Dedifferentiated amniotic fluid mesenchymal stem cell (primary cell): Measurements from ENCODE around the gene NETO2.
"Not testable (repeated sequence)": the region's sequence is repeated elsewhere in the genome, so short reads cannot be mapped to it uniquely, and the experiment has no call there.

ENCODE experiments used
- DNase-seq: peaks from one replicate; pipeline ENCODE4 v3.0.0-alpha.2; 2016; ENCODE audit errors: extremely low spot score

NETO2 gene, protein sequence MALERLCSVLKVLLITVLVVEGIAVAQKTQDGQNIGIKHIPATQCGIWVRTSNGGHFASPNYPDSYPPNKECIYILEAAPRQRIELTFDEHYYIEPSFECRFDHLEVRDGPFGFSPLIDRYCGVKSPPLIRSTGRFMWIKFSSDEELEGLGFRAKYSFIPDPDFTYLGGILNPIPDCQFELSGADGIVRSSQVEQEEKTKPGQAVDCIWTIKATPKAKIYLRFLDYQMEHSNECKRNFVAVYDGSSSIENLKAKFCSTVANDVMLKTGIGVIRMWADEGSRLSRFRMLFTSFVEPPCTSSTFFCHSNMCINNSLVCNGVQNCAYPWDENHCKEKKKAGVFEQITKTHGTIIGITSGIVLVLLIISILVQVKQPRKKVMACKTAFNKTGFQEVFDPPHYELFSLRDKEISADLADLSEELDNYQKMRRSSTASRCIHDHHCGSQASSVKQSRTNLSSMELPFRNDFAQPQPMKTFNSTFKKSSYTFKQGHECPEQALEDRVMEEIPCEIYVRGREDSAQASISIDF

GRCh38 chr16:47143677-47144558 lies at the start of gene NETO2:
TSS of gene NETO2 (minus strand) at chr16:47143945. CDS start at chr16:47143612, 333 bp downstream.
- no peak for DNase-seq

DNA sequence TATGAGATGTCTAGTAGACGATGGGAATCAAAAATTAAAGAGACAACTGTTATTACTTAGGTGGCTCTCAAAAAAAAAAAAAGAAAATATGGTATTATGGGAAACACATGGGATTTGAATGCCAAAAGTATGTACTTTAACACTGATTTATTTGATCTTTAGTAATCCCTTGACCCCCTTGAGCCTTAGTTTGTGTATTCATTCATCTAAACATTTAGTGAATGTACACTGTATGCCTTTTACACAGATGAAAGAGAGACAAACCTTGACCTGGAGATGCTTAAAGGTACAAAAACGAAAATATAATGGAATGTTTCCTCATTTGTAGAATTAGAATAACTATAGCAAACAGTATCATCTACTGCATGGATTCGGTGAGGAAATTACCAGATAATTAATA lies 38.6 kb upstream of the NETO2 start:
- DNase-seq, result no peak

DNA sequence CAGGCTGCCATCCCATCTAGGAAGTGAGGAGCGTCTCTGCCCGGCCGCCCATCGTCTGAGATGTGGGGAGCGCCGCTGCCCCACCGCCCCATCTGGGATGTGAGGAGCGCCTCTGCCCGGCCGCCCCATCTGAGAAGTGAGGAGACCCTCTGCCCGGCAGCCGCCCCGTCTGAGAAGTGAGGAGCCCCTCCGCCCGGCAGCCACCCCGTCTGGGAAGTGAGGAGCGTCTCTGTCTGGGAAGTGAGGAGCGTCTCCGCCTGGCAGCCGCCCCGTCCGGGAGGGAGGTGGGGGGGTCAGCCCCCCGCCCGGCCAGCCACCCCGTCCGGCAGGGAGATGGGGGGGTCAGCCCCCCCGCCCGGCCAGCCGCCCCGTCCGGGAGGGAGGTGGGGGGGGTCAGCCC lies 37.3 kb upstream of the NETO2 start:
- not testable (repeated sequence) for DNase-seq

DNA sequence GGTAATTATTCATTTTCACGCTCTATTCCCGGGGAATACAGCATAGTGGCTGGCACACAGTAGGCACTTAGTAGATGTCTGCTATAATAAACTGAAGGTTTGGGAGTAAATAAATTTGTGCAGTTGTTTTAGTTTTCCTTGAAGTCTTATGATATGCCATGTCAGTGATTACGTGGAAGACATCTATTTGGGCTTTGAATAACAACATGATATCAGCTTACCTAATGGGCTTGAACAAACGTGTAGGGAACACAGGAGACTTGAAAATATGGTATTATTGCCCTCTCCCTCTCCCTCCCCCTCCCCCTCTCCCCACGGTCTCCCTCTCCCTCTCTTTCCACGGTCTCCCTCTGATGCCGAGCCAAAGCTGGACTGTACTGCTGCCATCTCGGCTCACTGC lies 36.3 kb upstream of the NETO2 start:
- no peak for DNase-seq

DNA sequence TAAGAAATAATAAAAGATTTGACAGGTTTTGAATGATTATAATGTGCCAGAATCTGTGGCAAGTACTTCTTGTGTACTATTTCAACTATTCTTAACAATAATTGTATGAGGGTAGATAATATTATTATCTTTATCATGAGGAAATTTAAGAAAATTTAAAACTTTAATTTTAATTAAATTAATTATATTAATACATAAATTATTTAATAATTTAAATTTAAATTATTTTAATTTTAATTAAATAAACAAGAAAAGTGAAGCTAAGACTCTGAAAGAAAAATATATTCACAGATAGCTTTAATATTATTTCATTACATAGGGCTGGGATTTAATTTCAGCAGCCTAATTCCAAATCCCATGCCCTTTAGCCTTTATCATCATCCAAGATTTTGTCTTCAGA lies 31.4 kb upstream of the NETO2 start:
- DNase-seq, result no peak

GRCh38 chr16:47162670-47163420 lies 19.1 kb upstream of the NETO2 start:
- DNase-seq, result no peak

DNA sequence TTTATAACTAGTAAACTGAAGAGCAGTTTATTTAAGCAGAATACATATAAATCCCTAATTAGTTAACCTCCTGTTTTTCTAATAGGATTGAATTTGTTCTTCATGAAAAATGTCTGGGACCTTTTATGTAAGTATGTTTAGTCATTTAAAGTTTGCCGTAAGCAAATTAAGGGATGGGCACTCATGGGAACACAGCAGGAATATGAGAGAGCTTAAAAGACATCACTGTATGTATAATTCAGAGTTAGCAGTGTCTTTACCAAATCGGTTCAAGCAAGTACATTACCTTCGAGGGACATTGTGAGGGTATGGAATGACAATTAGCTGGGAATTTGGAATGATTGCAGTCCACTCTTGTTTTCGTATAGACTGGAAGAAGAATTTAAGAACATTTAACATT lies 17.7 kb upstream of the NETO2 start:
- no peak for DNase-seq

DNA sequence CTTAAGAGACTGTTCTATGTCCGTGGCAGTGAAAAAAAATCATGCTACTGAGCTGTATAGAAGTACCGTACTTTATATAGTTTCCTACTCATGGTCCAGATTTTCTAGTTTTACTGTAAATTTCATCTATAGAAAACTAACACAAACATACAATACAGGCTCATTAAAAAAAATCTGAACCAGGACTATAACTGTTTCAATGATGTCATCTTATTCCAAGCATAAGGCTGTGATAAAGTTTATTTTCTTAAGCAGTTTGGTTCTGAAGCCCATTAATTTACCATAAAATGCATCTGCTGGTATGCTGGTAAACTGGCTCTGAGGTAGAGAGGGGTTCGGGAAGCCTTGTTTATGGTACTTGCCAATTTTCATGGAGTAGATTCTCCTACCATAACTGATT lies 16.7 kb upstream of the NETO2 start:
- DNase-seq, result no peak

- DNase-seq, result no peak
These were observed 15.2 kb upstream of the NETO2 start for GRCh38 chr16:47158992-47159391.

DNA sequence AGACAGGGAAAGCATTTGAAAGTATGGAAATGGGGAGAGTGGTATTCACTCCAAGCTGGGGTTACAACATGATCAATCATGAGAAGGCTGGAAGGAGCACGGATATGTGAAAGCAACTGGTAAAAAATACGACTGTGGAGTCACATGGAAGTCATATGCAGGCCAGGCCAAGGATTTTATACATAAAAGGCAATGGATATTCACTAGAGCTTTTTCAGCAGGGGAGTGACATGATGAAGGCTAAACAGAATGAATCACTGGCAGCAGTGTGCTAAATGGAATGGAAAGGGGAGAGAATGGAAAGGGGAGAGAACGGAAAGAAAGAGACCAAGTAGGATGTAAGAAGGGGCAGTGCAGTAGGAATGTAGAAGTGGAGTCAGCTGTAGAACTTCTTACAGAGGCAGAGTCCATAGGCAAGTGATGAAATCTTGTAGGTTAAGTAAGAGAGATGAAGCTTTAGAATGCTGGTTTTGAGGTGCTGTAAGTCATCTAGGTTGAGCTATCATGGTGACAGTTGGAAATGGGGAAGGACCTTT lies 13.0 kb upstream of the NETO2 start:
- no peak for DNase-seq

GRCh38 chr16:47152501-47152900 lies 8.8 kb upstream of the NETO2 start:
- DNase-seq, result not testable (repeated sequence)

- DNase-seq, result no peak
These were observed 6.3 kb upstream of the NETO2 start for GRCh38 chr16:47150067-47150466.

- no peak for DNase-seq
These were observed 773 bp upstream of the NETO2 start for GRCh38 chr16:47144559-47144877.

- DNase-seq, result peak; percentile 31
These were observed 696 bp downstream of the NETO2 start for GRCh38 chr16:47142821-47143676.

GRCh38 chr16:47142486-47142820 lies 1.3 kb downstream of the NETO2 start:
- DNase-seq, result peak; percentile 35

DNA sequence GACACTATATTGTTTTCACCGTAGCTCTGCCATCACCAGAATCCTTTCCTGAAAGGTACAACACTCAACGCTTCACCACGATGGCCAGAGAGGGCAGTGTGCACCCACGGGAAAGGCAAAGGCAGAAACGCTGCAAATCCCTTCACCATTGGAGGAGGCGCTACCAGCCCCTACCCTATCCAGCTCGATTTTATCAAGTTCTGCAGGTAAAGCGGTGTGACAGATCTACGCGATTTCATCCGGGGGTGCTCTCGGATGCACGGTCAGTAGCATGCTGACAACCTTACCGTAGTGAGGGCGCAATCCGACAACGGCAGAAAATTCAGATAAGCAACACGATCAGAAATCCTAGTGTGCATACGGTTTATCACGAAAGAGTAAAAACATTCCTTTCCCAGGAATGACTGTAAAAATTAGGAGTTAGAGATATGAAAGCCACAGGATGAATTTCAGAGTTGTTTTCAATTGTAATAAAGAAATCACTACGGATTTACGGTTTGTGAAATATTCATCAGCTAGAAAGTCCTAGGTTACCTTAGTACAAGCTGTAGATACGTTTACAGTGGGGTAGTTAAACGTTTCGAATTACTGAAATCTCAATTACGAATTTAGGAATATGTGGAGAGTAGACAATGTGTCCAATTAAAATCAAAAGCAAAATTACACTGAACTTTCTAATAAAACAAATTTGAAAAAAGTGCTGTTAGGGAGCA lies 1.8 kb downstream of the NETO2 start:
- peak; percentile 84 for DNase-seq

DNA sequence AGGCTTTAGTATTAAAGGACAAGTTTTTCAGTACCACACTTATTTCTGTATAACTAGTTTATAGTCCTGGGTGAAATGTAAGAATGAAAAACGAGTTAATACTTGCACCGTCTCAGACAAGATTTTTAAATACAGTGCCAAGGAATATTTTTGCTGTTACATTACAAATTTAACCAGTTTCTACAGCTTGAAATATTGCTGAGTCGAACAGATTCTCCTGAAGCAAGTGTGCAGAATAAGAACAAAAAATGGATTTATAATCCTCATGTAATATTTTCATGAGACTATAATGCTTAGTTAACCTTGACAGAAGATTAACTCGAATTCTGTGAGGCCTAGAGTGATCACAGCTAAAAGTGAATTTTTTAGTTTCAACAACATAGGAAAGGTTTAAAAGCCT lies 3.1 kb downstream of the NETO2 start:
- no peak for DNase-seq

DNA sequence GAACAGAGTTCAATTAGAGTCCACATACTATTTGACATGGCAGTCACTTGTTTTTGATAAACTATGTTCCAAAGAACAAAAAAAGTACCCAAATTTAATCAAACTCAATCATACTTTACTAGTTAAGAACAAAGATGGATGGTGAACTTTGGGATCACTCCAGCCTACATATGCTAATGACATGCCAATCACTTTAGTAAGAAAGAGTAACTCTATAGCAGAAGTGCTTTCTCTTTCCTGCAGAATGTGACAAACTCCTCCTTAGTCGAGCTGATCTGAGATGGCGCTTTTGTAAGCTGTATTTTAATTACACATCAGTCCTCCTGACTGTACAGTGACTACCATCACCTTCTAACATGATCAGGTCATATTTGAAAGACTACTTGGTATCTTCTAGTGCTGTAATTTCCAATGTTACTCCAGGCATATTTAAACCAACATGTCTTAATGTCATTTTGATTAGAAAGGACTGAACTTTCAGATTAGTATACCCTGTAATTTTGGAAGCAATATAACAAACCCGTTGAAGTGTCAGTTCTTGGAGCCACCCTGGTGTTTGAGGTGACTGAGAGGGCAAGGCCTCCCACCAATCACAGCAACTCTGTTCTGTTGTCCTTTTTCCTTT lies 4.1 kb downstream of the NETO2 start:
- DNase-seq, result no peak

DNA sequence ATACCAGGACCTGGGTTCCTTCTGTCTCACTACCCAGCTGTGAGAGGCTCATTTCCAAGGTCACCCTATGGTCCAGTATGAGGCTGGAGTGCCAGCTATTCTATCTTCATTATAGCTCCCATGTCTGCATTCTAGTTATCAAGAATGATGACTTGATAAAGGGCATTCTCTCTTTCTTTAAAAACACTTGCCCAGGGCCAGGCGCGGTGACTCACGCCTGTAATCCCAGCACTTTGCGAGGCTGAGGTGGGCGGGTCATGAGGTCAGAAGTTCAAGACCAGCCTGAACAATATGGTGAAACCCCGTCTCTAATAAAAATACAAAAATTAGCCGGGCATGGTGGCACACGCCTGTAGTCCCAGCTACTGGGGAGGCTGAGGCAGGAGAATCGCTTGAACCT lies 5.8 kb downstream of the NETO2 start:
- not testable (repeated sequence) for DNase-seq
